A549 treated with AZD9567 at 1 μM for 4 hours (cell line): ENCODE data around the gene NHSL1. TPM values are rescaled to one million over a fixed set of nuclear protein-coding genes. Genes with fewer than 3 reads are reported as not detected.

Experiments used
- total RNA-seq: library from RNA; stranded (reverse); fragments of 200-300 nt; extraction: Qiagen RNA extraction; gene quantifications from 5 replicates; pipeline ENCODE4 v1.2.3, GENCODE V29; 2022; ENCODE audit not compliant: insufficient read depth

NHSL1 gene
- 3.2 to 7.0 TPM (median 3.6 TPM) in 5 replicates for total RNA-seq

GRCh38 chr6:138499303-138500018 lies at the start of gene NHSL1:
Gene NHSL1 (minus strand): TSS chr6:138499494. CDS start chr6:138499290, 204 bp downstream.

DNA sequence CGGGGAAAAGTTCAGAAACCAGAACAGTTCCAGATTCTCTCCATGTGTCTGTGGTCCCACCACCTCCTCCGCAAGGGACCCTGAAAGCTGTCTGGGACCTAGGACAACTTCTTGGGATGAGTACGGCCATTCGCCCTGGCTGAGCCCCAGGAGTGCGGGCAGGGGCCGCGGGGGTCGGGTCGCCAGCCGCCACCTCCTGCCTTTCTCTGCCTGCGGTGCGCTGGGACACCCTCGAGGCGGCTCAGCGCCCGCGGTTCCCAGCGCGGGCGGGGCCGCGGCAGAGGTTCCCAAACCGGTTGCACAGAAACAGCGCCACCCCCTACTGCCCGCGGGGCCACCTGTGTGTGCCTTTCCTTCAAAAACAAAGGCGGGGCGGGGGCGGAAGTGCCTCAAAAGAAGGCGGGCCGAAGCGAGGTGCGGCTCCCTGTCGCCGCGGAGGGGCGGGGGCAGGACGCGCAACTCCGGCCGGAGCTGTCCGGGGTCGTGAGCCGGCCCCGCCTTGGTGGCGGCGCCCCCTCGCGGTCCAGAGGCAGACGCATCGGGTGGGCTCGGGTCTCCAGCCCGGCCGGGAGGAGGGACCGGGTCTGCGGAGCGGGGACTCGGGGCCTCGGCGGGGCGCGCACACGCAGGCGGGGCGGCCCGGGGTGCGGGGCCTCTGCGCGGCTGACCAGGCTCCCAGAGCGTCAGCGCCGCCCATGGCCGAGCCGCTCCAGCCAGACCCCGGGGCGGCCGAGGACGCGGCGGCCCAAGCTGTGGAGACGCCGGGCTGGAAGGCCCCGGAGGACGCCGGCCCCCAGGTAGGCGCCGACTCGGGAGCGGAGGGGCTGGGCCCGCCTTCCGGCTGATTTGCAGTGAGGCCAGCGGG lies 95.3 kb downstream of the NHSL1 start, which contains the start of gene HEBP2:
HEBP2 (plus strand) TSS at position 423 of the 865 bp plus-strand sequence; CDS start at position 696, 273 bp downstream.

GRCh38 chr6:138377844-138378243 lies 121.5 kb downstream of the NHSL1 start, which contains the start of gene SMIM28:
Gene SMIM28 (plus strand): TSS chr6:138377905. CDS start chr6:138378073, 168 bp downstream.

Other genes with a start within 250 kb of the NHSL1 start
- gene SMIM28, start 121.6 kb downstream of the NHSL1 start, total RNA-seq: not detected in 5 replicates
- gene HEBP2, start 95.3 kb downstream of the NHSL1 start, total RNA-seq: 20.8 to 35.9 TPM (median 32.6 TPM) in 5 replicates